CD4-positive, alpha-beta T cell treated with Interleukin-2 at 100 ng/mL for 4 hours (primary cell): ENCODE data around the gene GPC1.
"Not testable (repeated sequence)": the region's sequence is repeated elsewhere in the genome, so short reads cannot be mapped to it uniquely, and the experiment has no call there.

Experiments
- DNase-seq: peaks from one replicate; pipeline ENCODE4 v3.0.0-alpha.2; 2020; ENCODE audit warnings: low spot score

Gene GPC1

GRCh38 chr2:240467659-240468302 is 32.3 kb downstream of the GPC1 start:
- no peak for DNase-seq

- no peak for DNase-seq
Observed at GRCh38 chr2:240468303-240469238, 33.1 kb downstream of the GPC1 start.

- no peak for DNase-seq
Observed at GRCh38 chr2:240469239-240469636, 33.8 kb downstream of the GPC1 start.

- DNase-seq, result no peak
Observed at GRCh38 chr2:240469740-240470139, 34.3 kb downstream of the GPC1 start.

GRCh38 chr2:240472078-240472790 is 36.8 kb downstream of the GPC1 start:
- DNase-seq, result no peak

- DNase-seq, result no peak
Observed at GRCh38 chr2:240473211-240473610, 37.7 kb downstream of the GPC1 start.

- DNase-seq, result no peak
Observed at GRCh38 chr2:240477916-240478315, 42.5 kb downstream of the GPC1 start.

GRCh38 chr2:240478346-240479110 is 43.1 kb downstream of the GPC1 start:
- DNase-seq, result no peak

GRCh38 chr2:240479111-240479501 is 43.6 kb downstream of the GPC1 start:
- no peak for DNase-seq

GRCh38 chr2:240480834-240481623 is 45.6 kb downstream of the GPC1 start:
- no peak for DNase-seq

- DNase-seq, result no peak
Observed at GRCh38 chr2:240481720-240482119, 46.3 kb downstream of the GPC1 start.

- DNase-seq, result no peak
Observed at GRCh38 chr2:240482141-240482540, 46.7 kb downstream of the GPC1 start.

GRCh38 chr2:240491483-240491882 is 56.0 kb downstream of the GPC1 start:
- no peak for DNase-seq

GRCh38 chr2:240494194-240494793 is 58.8 kb downstream of the GPC1 start:
- DNase-seq, result no peak

- DNase-seq, result not testable (repeated sequence)
Observed at GRCh38 chr2:240494942-240495341, 59.5 kb downstream of the GPC1 start.

GRCh38 chr2:240497082-240497481 is 61.6 kb downstream of the GPC1 start:
- not testable (repeated sequence) for DNase-seq

- no peak for DNase-seq
Observed at GRCh38 chr2:240498171-240498957, 62.9 kb downstream of the GPC1 start.

GRCh38 chr2:240498958-240499260 is 63.4 kb downstream of the GPC1 start:
- DNase-seq, result no peak

GRCh38 chr2:240499309-240500301 is 64.1 kb downstream of the GPC1 start:
- DNase-seq, result no peak
